H9 (cell line): ENCODE measurements around the gene TEAD1. TPM values are rescaled to one million over a fixed set of nuclear protein-coding genes. Genes with fewer than 3 reads are reported as not detected.

Experiments
- DNase-seq: peaks from one replicate; pipeline ENCODE4 v3.0.0-alpha.2; 2017
- H2AFZ ChIP-seq: one replicate; pipeline ENCODE4 v1.6.1; 2013; ENCODE audit warnings: mild to moderate bottlenecking, low read length, control low read depth, moderate library complexity
- H2AK5ac ChIP-seq: 2 replicates; pipeline ENCODE4 v1.6.1; 2013; ENCODE audit warnings: low read length, control low read depth, mixed read lengths; ENCODE audit not compliant: insufficient read length
- H2BK120ac ChIP-seq: one replicate; pipeline ENCODE4 v1.6.1; 2013; ENCODE audit warnings: low read depth, mild to moderate bottlenecking, low read length, control low read depth, inconsistent platforms; ENCODE audit not compliant: poor library complexity, severe bottlenecking
- H2BK12ac ChIP-seq: 2 replicates; pipeline ENCODE4 v1.6.1; 2013; ENCODE audit warnings: low read length, control low read depth, mixed read lengths, low read depth; ENCODE audit not compliant: insufficient read length
- H2BK15ac ChIP-seq: 2 replicates; pipeline ENCODE4 v1.6.1; 2013; ENCODE audit warnings: low read depth, low read length, control low read depth
- H2BK20ac ChIP-seq: one replicate; pipeline ENCODE4 v1.6.1; 2013; ENCODE audit warnings: low read depth, mild to moderate bottlenecking, low read length, control low read depth, inconsistent platforms; ENCODE audit not compliant: poor library complexity, severe bottlenecking
- H2BK5ac ChIP-seq: 2 replicates; pipeline ENCODE4 v1.6.1; 2013; ENCODE audit warnings: low read length, control low read depth, mixed read lengths; ENCODE audit not compliant: insufficient read length
- H3K14ac ChIP-seq: 2 replicates; pipeline ENCODE4 v1.6.1; 2013; ENCODE audit warnings: low read length, control low read depth; ENCODE audit not compliant: insufficient read depth
- H3K18ac ChIP-seq: 2 replicates; pipeline ENCODE4 v1.6.1; 2013; ENCODE audit warnings: low read depth, mild to moderate bottlenecking, mixed read lengths, low read length, control low read depth; ENCODE audit not compliant: insufficient read length
- H3K23ac ChIP-seq: 2 replicates; pipeline ENCODE4 v1.6.1; 2013; ENCODE audit warnings: low read length, control low read depth, mixed read lengths, low read depth; ENCODE audit not compliant: insufficient read length
- H3K23me2 ChIP-seq: 2 replicates; pipeline ENCODE4 v1.6.1; 2013; ENCODE audit warnings: low read depth, mild to moderate bottlenecking, mixed read lengths, low read length, control low read depth; ENCODE audit not compliant: insufficient read length, poor library complexity, severe bottlenecking
- H3K27ac ChIP-seq: 2 replicates; pipeline ENCODE4 v1.5.1; 2013; ENCODE audit warnings: low read length, control low read depth, mixed read lengths, low read depth; ENCODE audit not compliant: insufficient read length
- H3K27me3 ChIP-seq: 2 replicates; pipeline ENCODE4 v1.6.1; 2013; ENCODE audit warnings: low read length, control low read depth, inconsistent platforms; ENCODE audit not compliant: insufficient read depth
- H3K4ac ChIP-seq: 2 replicates; pipeline ENCODE4 v1.6.1; 2013; ENCODE audit warnings: low read depth, mild to moderate bottlenecking, control low read depth, inconsistent platforms, low read length, moderate library complexity
- H3K4me1 ChIP-seq: 2 replicates; pipeline ENCODE4 v1.6.1; 2013; ENCODE audit warnings: low read length, control low read depth, inconsistent platforms; ENCODE audit not compliant: insufficient read depth
- H3K4me2 ChIP-seq: 2 replicates; pipeline ENCODE4 v1.6.1; 2013; ENCODE audit warnings: low read length, control low read depth, mixed read lengths; ENCODE audit not compliant: insufficient read length, insufficient read depth
- H3K56ac ChIP-seq: 2 replicates; pipeline ENCODE4 v1.6.1; 2013; ENCODE audit warnings: low read depth, mild to moderate bottlenecking, mixed read lengths, low read length, control low read depth; ENCODE audit not compliant: insufficient read length
- H3K79me1 ChIP-seq: 2 replicates; pipeline ENCODE4 v1.6.1; 2013; ENCODE audit warnings: low read depth, mild to moderate bottlenecking, moderate library complexity, low read length, control low read depth, inconsistent platforms; ENCODE audit not compliant: insufficient read depth, poor library complexity, severe bottlenecking
- H3K79me2 ChIP-seq: 2 replicates; pipeline ENCODE4 v1.6.1; 2013; ENCODE audit warnings: low read length, control low read depth, inconsistent platforms; ENCODE audit not compliant: insufficient read depth
- H3K9ac ChIP-seq: 2 replicates; pipeline ENCODE4 v1.6.1; 2013; ENCODE audit warnings: low read length, control low read depth, mixed read lengths; ENCODE audit not compliant: insufficient read length; ENCODE audit errors: extremely low read depth
- H3K9me3 ChIP-seq: one replicate; pipeline ENCODE4 v1.6.1; 2013; ENCODE audit warnings: low read depth, low read length, inconsistent platforms; ENCODE audit not compliant: control insufficient read depth
- H3T11ph ChIP-seq: one replicate; pipeline ENCODE4 v1.6.1; 2013; ENCODE audit warnings: mild to moderate bottlenecking, low read length, control low read depth, inconsistent platforms
- H4K20me1 ChIP-seq: one replicate; pipeline ENCODE4 v1.6.1; 2013; ENCODE audit not compliant: control insufficient read depth, insufficient read length, insufficient read depth
- H4K5ac ChIP-seq: 2 replicates; pipeline ENCODE4 v1.6.1; 2013; ENCODE audit warnings: low read depth, mild to moderate bottlenecking, mixed read lengths, low read length, control low read depth; ENCODE audit not compliant: insufficient read length
- H4K8ac ChIP-seq: replicated peaks from 2 replicates; pipeline ENCODE4 v1.6.1; 2013; ENCODE audit warnings: low read length, control low read depth, mixed read lengths, low read depth; ENCODE audit not compliant: insufficient read length
- H4K91ac ChIP-seq: 2 replicates; pipeline ENCODE4 v1.6.1; 2013; ENCODE audit warnings: low read depth, mild to moderate bottlenecking, moderate library complexity, mixed read lengths, low read length, control low read depth; ENCODE audit not compliant: insufficient read length
- H3K27ac Mint-ChIP-seq, 3 experiments: 2 replicates in 2 of 3; 3 replicates in 1 of 3; pipeline ENCODE4 v1.8.0; 2020 to 2021; ENCODE audit warnings: mixed read lengths in 3 of 3, mild to moderate bottlenecking in 1 of 3, moderate library complexity in 1 of 3
- H3K27me3 Mint-ChIP-seq: 2 replicates; pipeline ENCODE4 v1.8.0; 2021; ENCODE audit warnings: low read depth, mild to moderate bottlenecking, moderate library complexity, mixed read lengths
- H3K36me3 Mint-ChIP-seq, 3 experiments: 2 replicates in 2 of 3; 3 replicates in 1 of 3; pipeline ENCODE4 v1.8.0; 2020 to 2021; ENCODE audit warnings: low read depth in 3 of 3, mixed read lengths in 3 of 3; ENCODE audit not compliant: insufficient read depth in 1 of 3
- H3K4me1 Mint-ChIP-seq, 2 experiments: 2 replicates each; pipeline ENCODE4 v1.8.0; 2020; ENCODE audit warnings: mixed read lengths in 2 of 2
- H3K4me3 Mint-ChIP-seq, 2 experiments: 2 replicates in 1 of 2; 3 replicates in 1 of 2; pipeline ENCODE4 v1.8.0; 2020 to 2021; ENCODE audit warnings: mild to moderate bottlenecking in 2 of 2, mixed read lengths in 2 of 2, moderate library complexity in 1 of 2
- H3K9me3 Mint-ChIP-seq, 2 experiments: 2 replicates in 1 of 2; 3 replicates in 1 of 2; pipeline ENCODE4 v1.8.0; 2020; ENCODE audit warnings: mild to moderate bottlenecking in 2 of 2, mixed read lengths in 2 of 2, moderate library complexity in 1 of 2
- WGBS: extraction: QIAGEN DNeasy Blood & Tissue Kit; methylation state at CpG from one replicate; pipeline ENCODE4 v1.1.7; 2013; ENCODE audit warnings: missing lambda C conversion rate, low lambda C conversion rate, mixed read lengths; ENCODE audit not compliant: insufficient read length; ENCODE audit errors: extremely low coverage; 5-methylcytosine and 5-hydroxymethylcytosine counted together
- total RNA-seq: library from RNA; stranded (reverse); gene quantifications from 2 replicates; pipeline ENCODE4 v1.2.1, GENCODE V29; 2021
- TF ChIP-seq, protein P1 (sequence below): fragments of 200-600 bp; sonication (generic); conservative IDR thresholded peaks from 3 replicates; pipeline ENCODE4 v1.8.0; 2021; ENCODE audit warnings: antibody characterized with exemption, mild to moderate bottlenecking

TEAD1 gene
- total RNA-seq, 1 experiment from 2014 or later = 75.1 TPM

DNA sequence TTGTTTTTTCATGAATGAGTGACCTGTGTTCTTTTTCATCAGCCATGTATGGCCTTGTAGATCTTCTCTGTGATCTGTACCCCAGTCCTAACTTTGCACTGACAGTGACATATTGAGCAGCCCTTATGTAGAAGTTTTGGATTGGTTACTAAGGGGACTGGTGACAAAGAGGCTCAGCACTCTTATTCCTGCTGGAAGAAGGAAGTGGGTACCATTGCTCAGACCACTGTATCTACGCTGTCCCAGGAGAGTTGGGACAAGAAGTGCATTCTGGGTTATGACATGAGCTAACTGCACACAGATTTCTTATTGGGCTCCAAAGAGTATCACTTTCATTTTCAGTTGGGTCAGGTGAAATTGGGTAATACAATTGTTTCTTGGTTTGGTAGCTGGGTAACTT lies 227.1 kb downstream of the TEAD1 start:
- H2BK5ac ChIP-seq = no peak overlapping the region
- H3K4me2 ChIP-seq = no peak overlapping the region
- H3K27me3 ChIP-seq = no peaks in the 10 kb centered on the region
- H3K18ac ChIP-seq = no peak overlapping the region
- no peak overlapping the region for H2AK5ac ChIP-seq
- H3K9ac ChIP-seq = no peak overlapping the region
- Mint-ChIP-seq H3K9me3 (no peaks in the 10 kb centered on the region; a peak in 1 of 5 replicates), H3K36me3 (peaks cover 37 to 47% (median 40%) of the 10 kb centered on the region in 3 experiments), H3K27ac (no peak overlapping the region), H3K27me3 (no peaks in the 10 kb centered on the region), H3K4me3 (no peak overlapping the region), H3K4me1 (peaks cover 17 to 23% of the 10 kb centered on the region in 2 experiments)
- H2BK120ac ChIP-seq = no peak overlapping the region
- no peaks in the 10 kb centered on the region for H3K79me1 ChIP-seq
- no peak overlapping the region for H3K14ac ChIP-seq
- H3K79me2 ChIP-seq = no peaks in the 10 kb centered on the region
- no peak overlapping the region for H4K8ac ChIP-seq
- H3T11ph ChIP-seq = no peak overlapping the region
- no peak overlapping the region for H4K5ac ChIP-seq
- no peaks in the 10 kb centered on the region for H4K20me1 ChIP-seq
- no CpG with 5 or more reads among the region's 1 CpG for WGBS
- H4K91ac ChIP-seq = no peak overlapping the region
- H3K27ac ChIP-seq = no peak overlapping the region
- H3K23me2 ChIP-seq = no peaks in the 10 kb centered on the region
- no peaks in the 10 kb centered on the region for H3K9me3 ChIP-seq
- H2BK15ac ChIP-seq = no peak overlapping the region
- TF ChIP-seq, protein P1, sequence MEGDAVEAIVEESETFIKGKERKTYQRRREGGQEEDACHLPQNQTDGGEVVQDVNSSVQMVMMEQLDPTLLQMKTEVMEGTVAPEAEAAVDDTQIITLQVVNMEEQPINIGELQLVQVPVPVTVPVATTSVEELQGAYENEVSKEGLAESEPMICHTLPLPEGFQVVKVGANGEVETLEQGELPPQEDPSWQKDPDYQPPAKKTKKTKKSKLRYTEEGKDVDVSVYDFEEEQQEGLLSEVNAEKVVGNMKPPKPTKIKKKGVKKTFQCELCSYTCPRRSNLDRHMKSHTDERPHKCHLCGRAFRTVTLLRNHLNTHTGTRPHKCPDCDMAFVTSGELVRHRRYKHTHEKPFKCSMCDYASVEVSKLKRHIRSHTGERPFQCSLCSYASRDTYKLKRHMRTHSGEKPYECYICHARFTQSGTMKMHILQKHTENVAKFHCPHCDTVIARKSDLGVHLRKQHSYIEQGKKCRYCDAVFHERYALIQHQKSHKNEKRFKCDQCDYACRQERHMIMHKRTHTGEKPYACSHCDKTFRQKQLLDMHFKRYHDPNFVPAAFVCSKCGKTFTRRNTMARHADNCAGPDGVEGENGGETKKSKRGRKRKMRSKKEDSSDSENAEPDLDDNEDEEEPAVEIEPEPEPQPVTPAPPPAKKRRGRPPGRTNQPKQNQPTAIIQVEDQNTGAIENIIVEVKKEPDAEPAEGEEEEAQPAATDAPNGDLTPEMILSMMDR = no peak
- H2AFZ ChIP-seq = no peak overlapping the region
- H3K23ac ChIP-seq = no peak overlapping the region
- no peak overlapping the region for H3K56ac ChIP-seq
- DNase-seq = no peak
- H3K4me1 ChIP-seq = peaks cover 5% of the 10 kb centered on the region; the same call in 1 of the 2 replicates
- H3K4ac ChIP-seq = no peak overlapping the region
- H2BK20ac ChIP-seq = no peak overlapping the region
- no peak overlapping the region for H2BK12ac ChIP-seq
